ENCODE data around the gene MOB3B. TPM values are rescaled to one million over a fixed set of nuclear protein-coding genes. Genes with fewer than 3 reads are reported as not detected.

The MOB3B gene
- total RNA-seq, 1 experiment from 2014 or later = 0.03 TPM

DNA sequence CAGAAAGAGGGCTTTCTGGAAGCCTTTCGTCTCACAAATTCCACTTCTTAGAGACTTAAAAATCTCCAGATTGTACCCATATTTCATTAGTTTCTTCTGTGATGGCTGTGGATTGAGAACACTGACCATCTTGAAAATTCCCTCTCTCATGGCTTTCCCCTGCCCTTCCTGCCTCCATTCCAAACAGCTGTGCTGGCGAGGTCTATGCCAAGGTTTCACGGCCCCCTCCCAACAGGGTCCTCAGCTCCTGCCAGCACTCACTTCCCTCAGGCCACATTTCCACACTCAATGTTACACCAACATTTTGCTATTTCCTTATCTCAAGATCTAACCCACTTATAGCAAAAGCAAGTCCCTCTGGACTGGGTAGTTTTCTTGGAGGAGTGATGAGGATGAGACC, 192.4 kb downstream of the MOB3B start:
- DNase-seq (ENCODE audit: low read depth, low spot score) = no peak
- TF ChIP-seq, protein P1, sequence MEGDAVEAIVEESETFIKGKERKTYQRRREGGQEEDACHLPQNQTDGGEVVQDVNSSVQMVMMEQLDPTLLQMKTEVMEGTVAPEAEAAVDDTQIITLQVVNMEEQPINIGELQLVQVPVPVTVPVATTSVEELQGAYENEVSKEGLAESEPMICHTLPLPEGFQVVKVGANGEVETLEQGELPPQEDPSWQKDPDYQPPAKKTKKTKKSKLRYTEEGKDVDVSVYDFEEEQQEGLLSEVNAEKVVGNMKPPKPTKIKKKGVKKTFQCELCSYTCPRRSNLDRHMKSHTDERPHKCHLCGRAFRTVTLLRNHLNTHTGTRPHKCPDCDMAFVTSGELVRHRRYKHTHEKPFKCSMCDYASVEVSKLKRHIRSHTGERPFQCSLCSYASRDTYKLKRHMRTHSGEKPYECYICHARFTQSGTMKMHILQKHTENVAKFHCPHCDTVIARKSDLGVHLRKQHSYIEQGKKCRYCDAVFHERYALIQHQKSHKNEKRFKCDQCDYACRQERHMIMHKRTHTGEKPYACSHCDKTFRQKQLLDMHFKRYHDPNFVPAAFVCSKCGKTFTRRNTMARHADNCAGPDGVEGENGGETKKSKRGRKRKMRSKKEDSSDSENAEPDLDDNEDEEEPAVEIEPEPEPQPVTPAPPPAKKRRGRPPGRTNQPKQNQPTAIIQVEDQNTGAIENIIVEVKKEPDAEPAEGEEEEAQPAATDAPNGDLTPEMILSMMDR (IDR thresholded peaks at IDR 0.05) = no peak
- TF ChIP-seq SIN3A (IDR thresholded peaks at IDR 0.05; ENCODE audit: borderline replicate concordance, insufficient read depth, low read depth, low read length) (no peak), TCF7L2 (IDR thresholded peaks at IDR 0.05; ENCODE audit: low read depth, low read length) (no peak), POLR2AphosphoS5 (IDR thresholded peaks at IDR 0.05; ENCODE audit: low read depth, low read length) (no peak)
- TF ChIP-seq, protein P2, sequence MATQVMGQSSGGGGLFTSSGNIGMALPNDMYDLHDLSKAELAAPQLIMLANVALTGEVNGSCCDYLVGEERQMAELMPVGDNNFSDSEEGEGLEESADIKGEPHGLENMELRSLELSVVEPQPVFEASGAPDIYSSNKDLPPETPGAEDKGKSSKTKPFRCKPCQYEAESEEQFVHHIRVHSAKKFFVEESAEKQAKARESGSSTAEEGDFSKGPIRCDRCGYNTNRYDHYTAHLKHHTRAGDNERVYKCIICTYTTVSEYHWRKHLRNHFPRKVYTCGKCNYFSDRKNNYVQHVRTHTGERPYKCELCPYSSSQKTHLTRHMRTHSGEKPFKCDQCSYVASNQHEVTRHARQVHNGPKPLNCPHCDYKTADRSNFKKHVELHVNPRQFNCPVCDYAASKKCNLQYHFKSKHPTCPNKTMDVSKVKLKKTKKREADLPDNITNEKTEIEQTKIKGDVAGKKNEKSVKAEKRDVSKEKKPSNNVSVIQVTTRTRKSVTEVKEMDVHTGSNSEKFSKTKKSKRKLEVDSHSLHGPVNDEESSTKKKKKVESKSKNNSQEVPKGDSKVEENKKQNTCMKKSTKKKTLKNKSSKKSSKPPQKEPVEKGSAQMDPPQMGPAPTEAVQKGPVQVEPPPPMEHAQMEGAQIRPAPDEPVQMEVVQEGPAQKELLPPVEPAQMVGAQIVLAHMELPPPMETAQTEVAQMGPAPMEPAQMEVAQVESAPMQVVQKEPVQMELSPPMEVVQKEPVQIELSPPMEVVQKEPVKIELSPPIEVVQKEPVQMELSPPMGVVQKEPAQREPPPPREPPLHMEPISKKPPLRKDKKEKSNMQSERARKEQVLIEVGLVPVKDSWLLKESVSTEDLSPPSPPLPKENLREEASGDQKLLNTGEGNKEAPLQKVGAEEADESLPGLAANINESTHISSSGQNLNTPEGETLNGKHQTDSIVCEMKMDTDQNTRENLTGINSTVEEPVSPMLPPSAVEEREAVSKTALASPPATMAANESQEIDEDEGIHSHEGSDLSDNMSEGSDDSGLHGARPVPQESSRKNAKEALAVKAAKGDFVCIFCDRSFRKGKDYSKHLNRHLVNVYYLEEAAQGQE (IDR thresholded peaks at IDR 0.05; ENCODE audit: insufficient read depth in 1 of 2, low read depth in 2 of 2, low read length in 1 of 2) = no peak
- Histone ChIP-seq H3K27ac (ENCODE audit: low read length) (no peak overlapping the region), H3K36me3 (ENCODE audit: control insufficient read depth, insufficient read depth, low read length) (no peaks in the 10 kb centered on the region), H3K4me1 (ENCODE audit: control insufficient read depth, insufficient read depth, low read length) (no peaks in the 10 kb centered on the region), H3K27me3 (ENCODE audit: control insufficient read depth, insufficient read depth, low read length) (no peaks in the 10 kb centered on the region), H3K9me3 (ENCODE audit: control insufficient read depth, insufficient read depth, low read depth, low read length) (no peaks in the 10 kb centered on the region), H3K4me3 (ENCODE audit: low read depth in 2 of 2, low read length in 2 of 2) (no peak overlapping the region)
- intact Hi-C loops (cut with micrococcal nuclease; ENCODE audit: unreplicated experiment) = no loop called here
- in situ Hi-C loops (cut with HindIII; ENCODE audit: low pct_unique_long_range_greater_than_20kb, low sequenced_read_pairs) = no loop called here
- POLR2A ChIA-PET = no interaction called here
- ATAC-seq = no peak
- no TSS peak for BruUV-seq (replicated peaks)
- CTCF ChIA-PET = no interaction called here

DNA sequence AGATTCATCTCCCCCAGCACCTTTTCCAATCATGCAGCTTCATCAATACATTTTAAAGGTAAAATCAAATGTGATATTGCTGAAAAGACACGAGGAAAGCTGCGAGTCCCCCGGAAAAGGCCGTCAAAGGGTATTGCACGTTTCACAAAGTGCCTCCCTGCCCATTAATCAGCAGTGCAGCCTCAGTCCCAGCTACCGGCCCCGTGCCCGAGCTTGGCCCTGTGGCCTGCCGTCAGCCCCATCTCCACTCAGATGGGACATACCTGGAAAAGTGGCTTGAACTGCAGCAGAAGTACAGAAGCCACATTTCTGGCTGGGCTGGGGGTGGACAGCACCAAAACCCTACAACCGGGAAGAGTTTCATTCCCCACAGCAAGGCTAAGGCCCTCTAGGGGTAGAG, 192.8 kb downstream of the MOB3B start:
- in situ Hi-C loops (cut with HindIII; ENCODE audit: low pct_unique_long_range_greater_than_20kb, low sequenced_read_pairs) (no loop called here), intact Hi-C loops (cut with micrococcal nuclease; ENCODE audit: unreplicated experiment) (no loop called here)
- H3K36me3 ChIP-seq (ENCODE audit: control insufficient read depth, insufficient read depth, low read length) = no peaks in the 10 kb centered on the region
- H3K9me3 ChIP-seq (ENCODE audit: control insufficient read depth, insufficient read depth, low read depth, low read length) = no peaks in the 10 kb centered on the region
- H3K27ac ChIP-seq (ENCODE audit: low read length) = no peak overlapping the region
- H3K4me1 ChIP-seq (ENCODE audit: control insufficient read depth, insufficient read depth, low read length) = no peaks in the 10 kb centered on the region
- H3K4me3 ChIP-seq (ENCODE audit: low read depth in 2 of 2, low read length in 2 of 2) = no peak overlapping the region
- POLR2A ChIA-PET = no interaction called here
- no peak for TF ChIP-seq POLR2AphosphoS5 (IDR thresholded peaks at IDR 0.05; ENCODE audit: low read depth, low read length)
- TF ChIP-seq, protein P1 (IDR thresholded peaks at IDR 0.05) = no peak
- TF ChIP-seq TCF7L2 (IDR thresholded peaks at IDR 0.05; ENCODE audit: low read depth, low read length) = no peak
- TF ChIP-seq, protein P2 (IDR thresholded peaks at IDR 0.05; ENCODE audit: insufficient read depth in 1 of 2, low read depth in 2 of 2, low read length in 1 of 2) = no peak
- no peak for TF ChIP-seq SIN3A (IDR thresholded peaks at IDR 0.05; ENCODE audit: borderline replicate concordance, insufficient read depth, low read depth, low read length)
- ATAC-seq (no peak), DNase-seq (ENCODE audit: low read depth, low spot score) (no peak)
- CTCF ChIA-PET = no interaction called here
- no peaks in the 10 kb centered on the region for H3K27me3 ChIP-seq (ENCODE audit: control insufficient read depth, insufficient read depth, low read length)
- BruUV-seq (replicated peaks) = no TSS peak

Data from Panc1 (cell line).